ENCODE results near the gene HLA-DQB1.

GRCh38 chr6:32658268-32658897, 8.1 kb downstream of the HLA-DQB1 start:
- TF ChIP-seq CTCF (IDR thresholded peaks at IDR 0.05 in 2 of 3, conservative IDR thresholded peaks at IDR 0.05 in 1 of 3; ENCODE audit: borderline replicate concordance in 1 of 3, insufficient read depth in 1 of 3, low read depth in 2 of 3, low read length in 2 of 3) (no peak), EZH2phosphoT487 (IDR thresholded peaks at IDR 0.05; ENCODE audit: borderline replicate concordance) (no peak), EGR1 (IDR thresholded peaks at IDR 0.05; ENCODE audit: low read depth) (no peak), REST (IDR thresholded peaks at IDR 0.05; ENCODE audit: low read depth) (no peak), POLR2AphosphoS5 (IDR thresholded peaks at IDR 0.05; ENCODE audit: low read depth, low read length) (no peak), ZNF274 (IDR thresholded peaks at IDR 0.05; ENCODE audit: low read depth, low read length) (no peak), SRF (IDR thresholded peaks at IDR 0.05; ENCODE audit: low read depth) (no peak), EZH2 (IDR thresholded peaks at IDR 0.05) (no peak)
- TF ChIP-seq, protein P1, sequence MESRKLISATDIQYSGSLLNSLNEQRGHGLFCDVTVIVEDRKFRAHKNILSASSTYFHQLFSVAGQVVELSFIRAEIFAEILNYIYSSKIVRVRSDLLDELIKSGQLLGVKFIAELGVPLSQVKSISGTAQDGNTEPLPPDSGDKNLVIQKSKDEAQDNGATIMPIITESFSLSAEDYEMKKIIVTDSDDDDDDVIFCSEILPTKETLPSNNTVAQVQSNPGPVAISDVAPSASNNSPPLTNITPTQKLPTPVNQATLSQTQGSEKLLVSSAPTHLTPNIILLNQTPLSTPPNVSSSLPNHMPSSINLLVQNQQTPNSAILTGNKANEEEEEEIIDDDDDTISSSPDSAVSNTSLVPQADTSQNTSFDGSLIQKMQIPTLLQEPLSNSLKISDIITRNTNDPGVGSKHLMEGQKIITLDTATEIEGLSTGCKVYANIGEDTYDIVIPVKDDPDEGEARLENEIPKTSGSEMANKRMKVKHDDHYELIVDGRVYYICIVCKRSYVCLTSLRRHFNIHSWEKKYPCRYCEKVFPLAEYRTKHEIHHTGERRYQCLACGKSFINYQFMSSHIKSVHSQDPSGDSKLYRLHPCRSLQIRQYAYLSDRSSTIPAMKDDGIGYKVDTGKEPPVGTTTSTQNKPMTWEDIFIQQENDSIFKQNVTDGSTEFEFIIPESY (IDR thresholded peaks at IDR 0.05; ENCODE audit: extremely low read depth, insufficient replicate concordance, low read length) = no peak

Measured in HCT116 (cell line).